GM12864 (cell line): Measurements from ENCODE around the gene TSPEAR.
"Not testable (repeated sequence)": the region's sequence is repeated elsewhere in the genome, so short reads cannot be mapped to it uniquely, and the experiment has no call there.

ENCODE experiments used
- DNase-seq: peaks from one replicate; pipeline ENCODE4 v3.0.0-alpha.2; 2011; ENCODE audit warnings: low read depth
- H3K4me3 ChIP-seq: 2 replicates; pipeline ENCODE4 v1.5.1; 2011; ENCODE audit warnings: mild to moderate bottlenecking, low read depth, low read length, control low read depth
- CTCF ChIP-seq: IDR thresholded peaks from 2 replicates; pipeline ENCODE4 v1.5.1; 2011; ENCODE audit warnings: low read depth, mild to moderate bottlenecking, moderate library complexity, low read length, control low read depth, inconsistent platforms; ENCODE audit errors: missing control alignments

TSPEAR gene

GRCh38 chr21:44643741-44644310, 67.5 kb downstream of the TSPEAR start:
- no peak overlapping the region for H3K4me3 ChIP-seq
- no peak for DNase-seq
- TF ChIP-seq CTCF: no peak

- DNase-seq: no peak
- no peak for TF ChIP-seq CTCF
- H3K4me3 ChIP-seq: no peak overlapping the region
These were observed 70.6 kb downstream of the TSPEAR start for GRCh38 chr21:44640761-44641160.

- TF ChIP-seq CTCF: no peak
- no peak overlapping the region for H3K4me3 ChIP-seq
- DNase-seq: no peak
These were observed 72.1 kb downstream of the TSPEAR start for GRCh38 chr21:44639331-44639655.

GRCh38 chr21:44638506-44639330, 72.7 kb downstream of the TSPEAR start:
- DNase-seq, H3K4me3 ChIP-seq: not testable (repeated sequence)

- not testable (repeated sequence) for H3K4me3 ChIP-seq, DNase-seq
These were observed 73.5 kb downstream of the TSPEAR start for GRCh38 chr21:44637851-44638348.

- no peak within 1 kb of the TSS for H3K4me3 ChIP-seq
- DNase-seq: no peak
- TF ChIP-seq CTCF: no peak
These were observed 74.1 kb downstream of the TSPEAR start, which contains the start of gene KRTAP10-10 for GRCh38 chr21:44637018-44637850. Gene KRTAP10-10, plus strand, starts transcription at chr21:44637356. Its CDS starts 62 bp downstream, at chr21:44637418.

- no peak for DNase-seq
- no peak for TF ChIP-seq CTCF
- H3K4me3 ChIP-seq: no peak overlapping the region
These were observed 75.0 kb downstream of the TSPEAR start for GRCh38 chr21:44636209-44637017.
